SU-DHL-6 (cell line): ENCODE measurements around the gene TGFA.

ENCODE experiments used
- H2AFZ ChIP-seq: fragments of 200-600 bp; sonication (generic); 2 replicates; pipeline ENCODE4 v1.6.1; 2014; ENCODE audit warnings: low read depth, mild to moderate bottlenecking, moderate library complexity, mixed read lengths, antibody characterized with exemption, low read length; ENCODE audit not compliant: severe bottlenecking
- H3F3A ChIP-seq: fragments of 200-600 bp; shearing (Covaris generic); 2 replicates; pipeline ENCODE4 v1.6.0; 2016; ENCODE audit warnings: antibody characterized with exemption, mild to moderate bottlenecking; ENCODE audit not compliant: insufficient read depth
- H3K27ac ChIP-seq: fragments of 200-600 bp; sonication (generic); 2 replicates; pipeline ENCODE4 v1.5.1; 2016; ENCODE audit warnings: low read depth, mild to moderate bottlenecking, low read length, moderate library complexity, mixed read lengths
- H3K27me3 ChIP-seq: fragments of 200-600 bp; sonication (generic), shearing (Covaris generic); 2 replicates; pipeline ENCODE4 v1.6.0; 2014; ENCODE audit warnings: mild to moderate bottlenecking, low read length
- H3K36me3 ChIP-seq: fragments of 200-600 bp; sonication (generic); 2 replicates; pipeline ENCODE4 v1.6.1; 2014; ENCODE audit warnings: mild to moderate bottlenecking, low read length, mixed read lengths
- H3K4me2 ChIP-seq: fragments of 300-600, 200-600 bp; shearing (Covaris generic), sonication (generic); 2 replicates; pipeline ENCODE4 v1.6.0; 2014; ENCODE audit warnings: low read length, low read depth, mild to moderate bottlenecking; ENCODE audit not compliant: poor library complexity, severe bottlenecking
- H3K4me3 ChIP-seq: fragments of 200-600 bp; sonication (generic); 2 replicates; pipeline ENCODE4 v1.5.1; 2014; ENCODE audit warnings: antibody characterized with exemption, low read length, mild to moderate bottlenecking, mixed read lengths; ENCODE audit not compliant: insufficient read depth, poor library complexity, severe bottlenecking
- H3K79me2 ChIP-seq: fragments of 200-600 bp; sonication (generic); 2 replicates; pipeline ENCODE4 v1.6.1; 2014; ENCODE audit warnings: mild to moderate bottlenecking, low read length, moderate library complexity; ENCODE audit not compliant: insufficient read depth
- H3K9ac ChIP-seq: fragments of 200-600 bp; sonication (generic); 2 replicates; pipeline ENCODE4 v1.7.0; 2014; ENCODE audit warnings: mild to moderate bottlenecking, low read length
- H3K9me2 ChIP-seq: fragments of 200-600 bp; sonication (generic); replicated peaks from 2 replicates; pipeline ENCODE4 v1.6.1; 2014; ENCODE audit warnings: low read length; ENCODE audit not compliant: insufficient read depth
- H3K9me3 ChIP-seq: fragments of 200-600 bp; sonication (generic); 2 replicates; pipeline ENCODE4 v1.6.1; 2014; ENCODE audit warnings: low read length, mixed read lengths; ENCODE audit not compliant: insufficient read depth
- H4K20me1 ChIP-seq: fragments of 200-600 bp; sonication (generic); 2 replicates; pipeline ENCODE4 v1.6.1; 2014; ENCODE audit warnings: low read depth, mild to moderate bottlenecking, antibody characterized with exemption, low read length, moderate library complexity, mixed read lengths
- EZH2phosphoT487 ChIP-seq: fragments of 200-600 bp; sonication (generic), shearing (Covaris generic); conservative IDR thresholded peaks from 2 replicates; pipeline ENCODE4 v1.6.1; 2018; ENCODE audit warnings: mild to moderate bottlenecking, antibody characterized with exemption, low read length, moderate library complexity, mixed read lengths
- TF ChIP-seq, protein P1 (sequence below): fragments of 200-600 bp; sonication (generic); IDR thresholded peaks from one replicate; pipeline ENCODE4 v1.5.1; 2017; ENCODE audit warnings: antibody characterized with exemption, mild to moderate bottlenecking, low read length, moderate library complexity; ENCODE audit not compliant: insufficient read depth, poor library complexity, severe bottlenecking

Gene TGFA

GRCh38 chr2:70431716-70432347 is 121.8 kb downstream of the TGFA start:
- no peaks in the 10 kb centered on the region for H3K27me3 ChIP-seq
- no peaks in the 10 kb centered on the region for H4K20me1 ChIP-seq
- H3K9me2 ChIP-seq, result no peaks in the 10 kb centered on the region
- no peaks in the 10 kb centered on the region for H3K79me2 ChIP-seq
- H3F3A ChIP-seq, result no peaks in the 10 kb centered on the region
- no peak for TF ChIP-seq EZH2phosphoT487
- TF ChIP-seq, protein P1, sequence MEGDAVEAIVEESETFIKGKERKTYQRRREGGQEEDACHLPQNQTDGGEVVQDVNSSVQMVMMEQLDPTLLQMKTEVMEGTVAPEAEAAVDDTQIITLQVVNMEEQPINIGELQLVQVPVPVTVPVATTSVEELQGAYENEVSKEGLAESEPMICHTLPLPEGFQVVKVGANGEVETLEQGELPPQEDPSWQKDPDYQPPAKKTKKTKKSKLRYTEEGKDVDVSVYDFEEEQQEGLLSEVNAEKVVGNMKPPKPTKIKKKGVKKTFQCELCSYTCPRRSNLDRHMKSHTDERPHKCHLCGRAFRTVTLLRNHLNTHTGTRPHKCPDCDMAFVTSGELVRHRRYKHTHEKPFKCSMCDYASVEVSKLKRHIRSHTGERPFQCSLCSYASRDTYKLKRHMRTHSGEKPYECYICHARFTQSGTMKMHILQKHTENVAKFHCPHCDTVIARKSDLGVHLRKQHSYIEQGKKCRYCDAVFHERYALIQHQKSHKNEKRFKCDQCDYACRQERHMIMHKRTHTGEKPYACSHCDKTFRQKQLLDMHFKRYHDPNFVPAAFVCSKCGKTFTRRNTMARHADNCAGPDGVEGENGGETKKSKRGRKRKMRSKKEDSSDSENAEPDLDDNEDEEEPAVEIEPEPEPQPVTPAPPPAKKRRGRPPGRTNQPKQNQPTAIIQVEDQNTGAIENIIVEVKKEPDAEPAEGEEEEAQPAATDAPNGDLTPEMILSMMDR, result no peak
- no peak overlapping the region for H3K4me3 ChIP-seq
- no peak overlapping the region for H3K4me2 ChIP-seq
- no peak overlapping the region for H3K27ac ChIP-seq
- no peaks in the 10 kb centered on the region for H3K9me3 ChIP-seq
- no peak overlapping the region for H3K9ac ChIP-seq
- H3K36me3 ChIP-seq, result no peaks in the 10 kb centered on the region
- H2AFZ ChIP-seq, result no peak overlapping the region

DNA sequence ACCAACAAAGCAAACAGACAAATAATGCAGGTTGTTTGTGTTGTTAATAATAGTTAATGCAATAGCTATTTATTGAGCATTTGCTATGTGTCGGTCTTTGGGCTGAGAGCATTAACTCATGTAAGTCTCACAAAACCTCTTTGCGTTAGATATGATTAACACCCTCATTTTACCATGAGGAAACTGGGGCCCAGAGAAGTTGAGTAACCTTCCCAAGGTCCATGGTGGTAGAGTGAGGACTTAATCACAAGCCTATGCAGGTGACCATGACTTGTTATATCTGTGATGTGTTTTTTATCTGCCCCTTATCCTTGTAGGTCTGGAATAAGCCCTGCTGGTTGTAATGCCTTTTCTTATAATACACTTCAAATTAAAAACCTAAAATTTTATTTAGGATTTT is 127.3 kb downstream of the TGFA start:
- Histone ChIP-seq H3K27me3 (no peaks in the 10 kb centered on the region), H4K20me1 (no peaks in the 10 kb centered on the region), H3K36me3 (no peaks in the 10 kb centered on the region), H3K4me2 (no peak overlapping the region), H3K9me2 (no peaks in the 10 kb centered on the region), H3K9ac (no peak overlapping the region), H3K27ac (no peak overlapping the region), H3K79me2 (no peaks in the 10 kb centered on the region), H3K4me3 (no peak overlapping the region), H3K9me3 (no peaks in the 10 kb centered on the region), H2AFZ (no peak overlapping the region), H3F3A (no peaks in the 10 kb centered on the region)
- no peak for TF ChIP-seq EZH2phosphoT487
- TF ChIP-seq, protein P1, result no peak

- no peak overlapping the region for H3K9ac ChIP-seq
- no peaks in the 10 kb centered on the region for H3K79me2 ChIP-seq
- no peak overlapping the region for H3K27ac ChIP-seq
- no peaks in the 10 kb centered on the region for H3K9me2 ChIP-seq
- no peaks in the 10 kb centered on the region for H4K20me1 ChIP-seq
- H3K9me3 ChIP-seq, result no peaks in the 10 kb centered on the region
- TF ChIP-seq, protein P1, result no peak
- TF ChIP-seq EZH2phosphoT487, result no peak
- no peak overlapping the region for H2AFZ ChIP-seq
- H3K27me3 ChIP-seq, result no peaks in the 10 kb centered on the region
- no peak overlapping the region for H3K4me3 ChIP-seq
- H3K36me3 ChIP-seq, result no peaks in the 10 kb centered on the region
- H3K4me2 ChIP-seq, result no peak overlapping the region
- H3F3A ChIP-seq, result no peaks in the 10 kb centered on the region
Observed at GRCh38 chr2:70425682-70426301, 127.8 kb downstream of the TGFA start.
